GM19239 (cell line): ENCODE results near the gene CXCR5.
A peak's percentile ranks its signal among the peaks of the same experiment; 100 is the strongest.

Source experiments
- DNase-seq: peaks from one replicate; pipeline ENCODE4 v3.0.0; 2011; ENCODE audit warnings: low spot score; ENCODE audit not compliant: insufficient read length
- FAIRE-seq: peaks from 2 replicates; lab custom pipeline; 2011; peaks lifted over from hg19 to GRCh38; lab: Jason Lieb, UNC

CXCR5 gene

GRCh38 chr11:118911113-118911879 is 27.6 kb downstream of the CXCR5 start:
- DNase-seq: no peak

DNA sequence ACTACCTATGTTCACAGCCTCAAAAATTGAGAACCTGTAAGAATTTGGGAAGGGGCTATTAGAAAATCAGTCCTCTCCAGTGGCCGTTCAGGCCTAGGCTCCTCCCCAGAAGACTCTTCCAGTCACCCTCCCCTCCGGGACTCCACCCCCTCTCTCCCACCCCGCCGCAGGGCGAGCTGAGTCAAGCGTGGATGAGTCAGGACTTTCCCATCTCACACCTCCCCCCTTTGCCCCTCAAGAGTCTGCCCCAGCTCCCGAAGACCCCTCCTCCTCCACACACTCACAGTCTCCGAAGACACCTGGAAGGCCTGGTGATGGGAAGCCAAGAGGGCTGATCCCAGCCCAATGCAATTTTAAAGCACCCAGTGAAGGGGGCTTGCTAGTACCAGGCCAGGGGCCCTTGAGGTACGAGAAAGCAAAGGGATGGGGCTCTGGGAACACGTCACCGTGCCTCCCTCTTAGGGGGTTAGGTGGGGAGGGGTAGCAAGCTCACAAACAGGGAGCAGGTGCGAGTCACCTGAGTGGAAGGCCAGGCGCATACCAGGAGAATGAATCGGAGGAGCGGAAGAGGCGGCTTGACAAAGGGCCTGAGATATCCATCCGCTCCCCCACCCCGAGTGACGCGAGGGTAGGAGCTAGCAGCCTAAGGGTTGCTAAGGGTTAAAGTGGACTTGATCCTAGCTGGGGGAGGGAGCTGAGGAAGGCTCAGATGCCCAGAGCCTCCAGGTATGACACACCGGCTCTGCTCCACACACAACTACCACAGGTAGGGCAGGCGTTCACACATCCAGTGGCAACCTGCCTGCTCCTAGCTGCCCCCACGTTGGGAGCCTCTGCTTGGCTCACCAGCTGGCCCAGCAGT is 28.4 kb downstream of the CXCR5 start:
- DNase-seq: no peak
- FAIRE-seq: no peak

More at GRCh38 chr11:118911113-118911879, 27.6 kb downstream of the CXCR5 start:
- FAIRE-seq: no peak

DNA sequence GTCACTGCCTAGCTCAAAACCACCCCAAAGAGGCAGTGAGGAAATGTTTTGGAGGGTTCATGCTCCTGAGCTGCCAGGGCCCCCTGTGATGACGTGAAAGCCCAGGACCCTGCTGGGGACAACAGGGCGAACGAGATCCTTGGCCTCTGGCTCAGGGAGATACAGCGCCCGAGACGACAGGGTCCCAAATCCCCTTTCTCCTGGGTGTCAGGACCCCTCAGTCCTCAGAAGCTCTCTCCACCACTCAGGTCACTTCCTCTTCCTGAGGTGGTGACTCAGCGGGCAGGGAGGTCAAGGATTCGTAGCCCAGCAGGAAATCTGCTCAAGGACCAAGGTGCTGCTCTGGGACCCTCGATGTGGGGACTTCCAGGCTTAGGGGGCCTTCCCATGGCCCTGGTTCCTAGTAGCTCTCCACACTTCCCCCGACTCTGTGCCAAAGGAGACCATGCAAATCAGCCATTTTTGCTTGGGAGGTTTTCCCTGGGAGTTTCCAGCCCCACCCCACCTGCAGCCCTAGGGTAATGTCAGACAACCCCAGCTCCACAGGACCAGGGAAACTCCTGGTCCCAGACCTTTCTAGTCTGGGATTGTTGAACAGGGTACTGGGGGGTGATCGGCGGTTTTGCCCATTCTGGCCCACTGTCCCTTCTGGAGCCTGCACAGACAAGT is 29.2 kb downstream of the CXCR5 start:
- DNase-seq (no peak), FAIRE-seq (peak; percentile 37)

GRCh38 chr11:118913411-118914125 is 29.9 kb downstream of the CXCR5 start:
- DNase-seq (no peak), FAIRE-seq (peak; percentile 11)

DNA sequence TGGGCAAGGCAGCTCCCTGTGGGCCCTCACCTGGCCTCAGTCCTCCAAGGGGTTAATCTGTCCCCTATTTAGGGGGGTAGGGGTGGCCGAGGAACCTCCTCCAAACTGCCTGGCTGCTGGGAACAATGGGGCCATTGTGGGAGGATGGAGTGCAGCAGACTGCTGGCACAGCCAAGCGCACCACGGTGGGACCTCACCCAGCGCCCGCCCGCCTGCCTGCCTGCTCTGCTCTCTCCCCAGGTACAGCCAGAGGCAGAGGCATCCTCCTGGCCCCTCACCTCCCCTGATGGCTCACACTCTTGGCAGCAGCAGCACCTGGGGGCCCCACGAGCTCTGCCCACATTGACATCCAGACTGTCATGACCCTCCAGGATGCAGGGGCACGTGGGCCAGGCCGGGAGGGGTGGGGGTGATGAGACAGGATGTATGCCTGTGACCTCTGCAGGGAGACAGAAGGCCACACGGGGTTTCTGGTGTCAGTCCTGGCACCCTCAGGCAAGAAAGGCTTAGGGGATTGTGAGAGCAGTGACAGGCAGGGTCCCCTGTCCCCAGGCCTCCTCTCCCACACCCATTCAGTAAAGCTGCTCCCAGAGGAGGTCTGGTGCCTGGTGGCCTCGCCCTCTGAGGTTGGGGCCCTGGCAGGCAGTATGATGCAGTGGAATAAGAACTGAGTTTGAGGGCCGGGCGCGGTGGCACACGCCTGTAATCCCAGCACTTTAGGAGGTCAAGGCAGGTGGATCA is 30.7 kb downstream of the CXCR5 start:
- DNase-seq: no peak
- FAIRE-seq: peak; percentile 79

GRCh38 chr11:118914987-118915386 is 31.3 kb downstream of the CXCR5 start:
- peak; percentile 86 for FAIRE-seq
- DNase-seq: no peak

GRCh38 chr11:118915396-118915795 is 31.7 kb downstream of the CXCR5 start:
- no peak for FAIRE-seq

DNA sequence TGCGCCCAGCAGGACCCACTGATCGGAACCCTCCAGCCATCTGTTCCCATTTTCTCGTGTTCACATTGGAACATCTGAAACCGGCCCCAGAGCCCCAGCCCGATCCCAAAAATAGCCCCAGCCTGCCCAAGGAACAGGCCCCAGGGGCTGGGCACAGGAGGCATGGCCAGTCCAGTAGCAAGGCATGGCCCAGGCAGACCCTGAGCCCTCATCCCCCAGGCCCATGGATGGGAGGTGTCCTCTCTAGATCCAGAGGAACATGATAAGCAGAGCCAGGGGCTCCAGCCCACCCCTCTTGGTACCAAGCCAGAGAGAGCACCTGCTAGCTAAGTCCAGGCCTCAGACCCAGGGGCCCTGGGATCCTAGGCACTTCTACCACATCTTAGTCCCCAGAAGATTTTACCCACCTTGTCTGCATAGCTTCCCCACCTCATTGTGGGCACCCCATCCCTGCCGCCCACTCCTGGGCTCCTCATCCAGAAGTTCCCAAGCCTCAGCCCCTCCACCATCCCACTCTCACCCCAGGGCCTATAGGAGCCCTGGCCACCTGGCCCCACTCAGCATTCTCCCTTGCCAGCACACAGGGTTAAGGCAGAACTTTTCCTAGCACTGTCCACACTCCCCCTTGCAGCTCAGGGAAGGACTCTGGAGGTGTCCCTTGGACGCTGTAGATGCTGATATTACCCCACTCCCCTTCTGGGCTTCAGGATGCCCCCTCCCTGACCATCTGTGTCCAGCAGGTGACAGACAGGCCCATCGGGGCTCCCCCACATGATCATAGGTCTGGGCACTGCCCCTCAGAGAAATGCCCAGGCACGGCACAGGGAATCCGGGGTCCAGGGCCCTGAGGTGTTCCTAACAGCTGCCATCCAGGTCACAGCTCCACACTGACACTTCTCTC is 32.5 kb downstream of the CXCR5 start:
- FAIRE-seq: no peak

More at GRCh38 chr11:118915396-118915795, 31.7 kb downstream of the CXCR5 start:
- DNase-seq: no peak

GRCh38 chr11:118916842-118917388 is 33.2 kb downstream of the CXCR5 start:
- FAIRE-seq: no peak

More for the DNA sequence above, 32.5 kb downstream of the CXCR5 start:
- DNase-seq: no peak

GRCh38 chr11:118917481-118918127 is 33.9 kb downstream of the CXCR5 start:
- DNase-seq (no peak), FAIRE-seq (no peak)

More at GRCh38 chr11:118916842-118917388, 33.2 kb downstream of the CXCR5 start:
- no peak for DNase-seq

DNA sequence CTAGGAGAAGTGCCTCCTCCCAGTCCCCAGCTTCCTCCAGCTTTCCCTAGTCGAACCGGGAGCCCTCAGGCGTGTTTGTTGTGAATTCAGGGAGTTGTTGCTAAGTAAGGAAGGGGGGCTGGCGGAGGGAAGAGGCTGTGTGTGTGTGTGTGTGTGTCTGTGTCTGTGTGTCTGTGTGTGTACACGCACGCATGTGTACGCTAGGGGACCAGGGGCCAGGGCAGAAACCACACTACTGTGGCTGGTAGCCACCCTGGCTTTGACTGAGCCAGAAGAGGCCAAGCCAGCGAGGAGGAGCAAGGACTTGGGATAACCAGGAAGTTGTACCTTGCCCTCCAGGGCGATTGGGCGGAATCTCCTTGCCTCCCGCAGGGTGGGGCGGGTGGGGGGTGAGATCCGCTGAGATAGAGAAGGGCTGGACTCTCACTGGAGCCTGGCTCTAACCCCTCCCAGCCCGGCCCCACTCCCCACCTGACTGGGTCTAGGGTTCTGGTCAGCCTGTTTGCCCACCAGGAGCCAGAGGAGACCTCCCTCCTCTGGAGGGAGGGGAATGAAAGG is 34.5 kb downstream of the CXCR5 start:
- no peak for DNase-seq
- FAIRE-seq: no peak

DNA sequence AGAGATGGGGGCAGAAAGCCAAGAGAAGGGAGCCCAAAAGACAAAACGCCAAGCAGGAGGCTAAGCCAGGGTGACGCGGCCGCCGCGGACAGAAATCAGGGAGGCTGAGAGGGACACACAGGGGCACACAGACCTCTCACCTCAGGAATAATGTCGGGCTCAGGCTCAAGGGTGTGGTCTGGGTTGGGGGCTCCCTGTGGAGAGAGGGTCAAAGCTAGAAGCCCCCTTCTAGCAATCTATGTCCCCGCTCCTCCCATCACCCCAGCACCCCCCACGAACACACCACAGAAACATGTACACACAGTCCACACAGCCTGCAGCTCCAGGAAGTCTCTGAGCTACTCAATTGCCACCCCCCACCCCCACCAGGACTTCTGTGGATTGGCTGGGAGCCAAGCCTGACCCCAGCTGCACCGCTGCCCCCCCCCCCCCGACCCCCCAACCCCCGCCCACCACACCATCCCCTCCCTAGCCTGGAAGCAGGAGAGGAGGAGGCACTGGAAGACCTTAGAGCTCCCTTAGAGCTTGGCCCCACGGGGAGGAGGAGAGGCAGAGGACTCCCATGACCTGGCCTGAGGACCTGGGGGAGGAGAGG is 35.1 kb downstream of the CXCR5 start:
- FAIRE-seq (no peak), DNase-seq (no peak)

DNA sequence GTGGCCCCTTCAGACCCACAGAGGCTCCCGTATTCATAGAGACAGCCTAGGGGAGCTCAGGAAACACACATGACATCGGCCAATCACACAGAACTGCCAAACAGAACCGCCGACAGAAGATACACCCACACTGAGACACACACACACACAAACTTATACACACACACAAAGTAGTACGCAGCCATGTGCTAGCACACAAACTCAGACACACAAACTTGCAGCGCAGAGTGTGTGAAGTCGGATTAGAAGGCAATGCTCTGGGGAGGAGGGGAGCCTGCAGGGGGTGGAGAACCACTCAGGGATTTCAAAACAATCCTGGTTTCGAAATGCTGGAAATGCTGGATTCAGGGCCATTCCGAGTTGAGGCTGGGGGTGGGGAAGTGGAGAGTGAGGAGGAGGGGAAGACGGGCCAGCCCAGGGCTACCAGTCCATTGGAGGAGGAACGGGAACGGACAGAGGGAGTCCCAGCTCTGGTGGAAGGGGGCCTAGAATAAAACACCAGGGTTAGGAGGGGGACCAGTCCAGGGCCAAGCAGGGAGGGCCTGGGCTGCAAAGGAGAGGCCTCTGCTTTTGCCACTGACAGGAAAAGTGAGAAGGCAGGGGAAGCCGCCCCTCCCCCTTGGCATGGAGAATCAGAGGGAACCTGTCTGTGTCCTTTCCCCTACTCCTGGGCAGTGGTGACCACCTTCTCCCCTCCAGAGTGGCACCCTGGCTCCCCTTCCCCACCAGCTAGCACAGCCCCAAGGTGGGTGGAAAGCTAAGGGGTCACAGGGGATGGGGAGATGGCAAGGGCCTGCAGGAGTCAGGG is 37.6 kb downstream of the CXCR5 start:
- FAIRE-seq: no peak
- DNase-seq: no peak

- DNase-seq: no peak
- FAIRE-seq: no peak
Observed at GRCh38 chr11:118921929-118922744, 38.4 kb downstream of the CXCR5 start.
